ENCODE measurements around the gene RHOA.

DNA sequence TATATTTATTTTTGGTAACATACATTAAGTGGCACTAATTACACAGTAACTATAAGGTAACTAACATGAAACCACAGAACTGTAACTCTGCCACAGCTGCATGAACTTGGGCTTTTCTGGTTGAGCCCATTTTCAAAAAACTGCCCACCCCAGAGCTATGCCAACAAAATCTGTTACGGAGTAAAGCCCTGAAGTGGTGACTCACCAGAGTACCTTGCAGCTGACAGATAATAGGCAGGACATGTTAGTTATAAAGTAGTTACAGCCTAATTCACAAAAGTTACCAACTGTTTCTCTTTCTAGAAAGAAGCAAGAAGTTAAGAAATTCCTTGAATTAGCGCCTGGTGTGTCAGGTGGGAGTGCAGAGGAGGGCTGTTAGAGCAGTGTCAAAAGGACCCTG, 52.2 kb downstream of the RHOA start:
- TF ChIP-seq, protein P1, sequence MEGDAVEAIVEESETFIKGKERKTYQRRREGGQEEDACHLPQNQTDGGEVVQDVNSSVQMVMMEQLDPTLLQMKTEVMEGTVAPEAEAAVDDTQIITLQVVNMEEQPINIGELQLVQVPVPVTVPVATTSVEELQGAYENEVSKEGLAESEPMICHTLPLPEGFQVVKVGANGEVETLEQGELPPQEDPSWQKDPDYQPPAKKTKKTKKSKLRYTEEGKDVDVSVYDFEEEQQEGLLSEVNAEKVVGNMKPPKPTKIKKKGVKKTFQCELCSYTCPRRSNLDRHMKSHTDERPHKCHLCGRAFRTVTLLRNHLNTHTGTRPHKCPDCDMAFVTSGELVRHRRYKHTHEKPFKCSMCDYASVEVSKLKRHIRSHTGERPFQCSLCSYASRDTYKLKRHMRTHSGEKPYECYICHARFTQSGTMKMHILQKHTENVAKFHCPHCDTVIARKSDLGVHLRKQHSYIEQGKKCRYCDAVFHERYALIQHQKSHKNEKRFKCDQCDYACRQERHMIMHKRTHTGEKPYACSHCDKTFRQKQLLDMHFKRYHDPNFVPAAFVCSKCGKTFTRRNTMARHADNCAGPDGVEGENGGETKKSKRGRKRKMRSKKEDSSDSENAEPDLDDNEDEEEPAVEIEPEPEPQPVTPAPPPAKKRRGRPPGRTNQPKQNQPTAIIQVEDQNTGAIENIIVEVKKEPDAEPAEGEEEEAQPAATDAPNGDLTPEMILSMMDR (IDR thresholded peaks at IDR 0.05), result no peak
- no peak for TF ChIP-seq POLR2A (IDR thresholded peaks at IDR 0.05)
